ENCODE data around the gene ZNF547.
A peak's percentile ranks its signal among the peaks of the same experiment; 100 is the strongest.

ZNF547 gene

GRCh38 chr19:57362997-57363687 is at the start of gene ZNF547, which contains the start of gene TRAPPC2B:
Gene ZNF547 (plus strand): TSS chr19:57363551. CDS start chr19:57368556, 5,005 bp downstream.
Gene TRAPPC2B (plus strand): TSS chr19:57363551. CDS start chr19:57364834, 1,283 bp downstream.
- no peak for TF ChIP-seq CTCF (conservative IDR thresholded peaks at IDR 0.05)
- peak within 1 kb of the TSS; percentile 98 for H3K27ac ChIP-seq

- TF ChIP-seq CTCF (conservative IDR thresholded peaks at IDR 0.05): no peak
- H3K27ac ChIP-seq: no peak overlapping the region
Measured at GRCh38 chr19:57314146-57314545, 49.2 kb upstream of the ZNF547 start.

GRCh38 chr19:57317503-57317902 is 45.8 kb upstream of the ZNF547 start:
- no peak overlapping the region for H3K27ac ChIP-seq
- no peak for TF ChIP-seq CTCF (conservative IDR thresholded peaks at IDR 0.05)

- no peak for TF ChIP-seq CTCF (conservative IDR thresholded peaks at IDR 0.05)
- H3K27ac ChIP-seq: peak overlapping the region; percentile 87
Measured at GRCh38 chr19:57319869-57320179, 43.5 kb upstream of the ZNF547 start.

GRCh38 chr19:57320180-57321084 is 42.9 kb upstream of the ZNF547 start, which contains the start of gene ZNF543:
Gene ZNF543 (plus strand): TSS chr19:57320472. CDS start chr19:57320854, 382 bp downstream.
- TF ChIP-seq CTCF (conservative IDR thresholded peaks at IDR 0.05): no peak
- peak within 1 kb of the TSS; percentile 87 for H3K27ac ChIP-seq

GRCh38 chr19:57321116-57321515 is 42.2 kb upstream of the ZNF547 start:
- TF ChIP-seq CTCF (conservative IDR thresholded peaks at IDR 0.05): no peak
- peak overlapping the region; percentile 87 for H3K27ac ChIP-seq

GRCh38 chr19:57321751-57322150 is 41.6 kb upstream of the ZNF547 start:
- H3K27ac ChIP-seq: peak overlapping the region; percentile 87
- TF ChIP-seq CTCF (conservative IDR thresholded peaks at IDR 0.05): no peak
